ENCODE data around the gene SGMS1. TPM values are rescaled to one million over a fixed set of nuclear protein-coding genes. Genes with fewer than 3 reads are reported as not detected.

SGMS1 gene
- total RNA-seq, 1 experiment from 2014 or later, result 20.4 TPM

- Histone ChIP-seq H2AK5ac (ENCODE audit: insufficient read length, low read length) (no peak overlapping the region), H2BK120ac (ENCODE audit: low read depth, low read length, poor library complexity, severe bottlenecking) (no peak overlapping the region), H3K27me3 (ENCODE audit: insufficient read depth, low read length) (no peaks in the 10 kb centered on the region), H3K79me1 (ENCODE audit: insufficient read depth, low read depth, low read length, poor library complexity, severe bottlenecking) (no peaks in the 10 kb centered on the region), H3K27ac (ENCODE audit: insufficient read length, low read depth, low read length) (peak overlapping the region; percentile 99), H3K4ac (ENCODE audit: low read depth, low read length) (no peak overlapping the region), H3K23me2 (ENCODE audit: insufficient read length, low read depth, low read length, poor library complexity, severe bottlenecking) (peaks cover 28% of the 10 kb centered on the region), H3K18ac (ENCODE audit: insufficient read length, low read depth, low read length) (peak overlapping the region; percentile 98), H4K91ac (ENCODE audit: insufficient read length, low read depth, low read length) (no peak overlapping the region), H3K9ac (ENCODE audit: extremely low read depth, insufficient read length, low read length) (peak overlapping the region; percentile 82), H4K20me1 (ENCODE audit: control insufficient read depth, insufficient read depth, insufficient read length) (no peaks in the 10 kb centered on the region), H3K4me1 (ENCODE audit: insufficient read depth, low read length) (peaks cover 11% of the 10 kb centered on the region; the same call in 1 of the 2 replicates), H2BK20ac (ENCODE audit: low read depth, low read length, poor library complexity, severe bottlenecking) (no peak overlapping the region), H3K9me3 (ENCODE audit: control insufficient read depth, low read depth, low read length) (no peaks in the 10 kb centered on the region), H3K79me2 (ENCODE audit: insufficient read depth, low read length) (no peaks in the 10 kb centered on the region; the same call in 1 of the 2 replicates), H2BK15ac (ENCODE audit: low read depth, low read length) (no peak overlapping the region), H3K23ac (ENCODE audit: insufficient read length, low read depth, low read length) (no peak overlapping the region), H2AFZ (ENCODE audit: low read length) (no peak overlapping the region), H2BK12ac (ENCODE audit: insufficient read length, low read depth, low read length) (peak overlapping the region; percentile 52), H4K8ac (replicated peaks; ENCODE audit: insufficient read length, low read depth, low read length) (no peak overlapping the region), H3K14ac (ENCODE audit: insufficient read depth, low read length) (peak overlapping the region; percentile 99; the same call in 1 of the 2 replicates), H4K5ac (ENCODE audit: insufficient read length, low read depth, low read length) (no peak overlapping the region), H2BK5ac (ENCODE audit: insufficient read length, low read length) (peak overlapping the region; percentile 86), H3T11ph (ENCODE audit: low read length) (no peak overlapping the region), H3K56ac (ENCODE audit: insufficient read length, low read depth, low read length) (no peak overlapping the region), H3K4me2 (ENCODE audit: insufficient read depth, insufficient read length, low read length) (peak overlapping the region; percentile 82)
- Mint-ChIP-seq H3K4me1 (peaks cover 64 to 70% of the 10 kb centered on the region in 2 experiments), H3K27ac (peak overlapping the region; percentile 97 to 99 (median 99)), H3K27me3 (ENCODE audit: low read depth) (peaks cover 2% of the 10 kb centered on the region), H3K36me3 (ENCODE audit: insufficient read depth in 1 of 3, low read depth in 3 of 3) (no peaks in the 10 kb centered on the region; a peak in 1 of 7 replicates), H3K4me3 (peak overlapping the region; percentile 83 to 92), H3K9me3 (no peaks in the 10 kb centered on the region)
- no peak for DNase-seq
- TF ChIP-seq, protein P1, sequence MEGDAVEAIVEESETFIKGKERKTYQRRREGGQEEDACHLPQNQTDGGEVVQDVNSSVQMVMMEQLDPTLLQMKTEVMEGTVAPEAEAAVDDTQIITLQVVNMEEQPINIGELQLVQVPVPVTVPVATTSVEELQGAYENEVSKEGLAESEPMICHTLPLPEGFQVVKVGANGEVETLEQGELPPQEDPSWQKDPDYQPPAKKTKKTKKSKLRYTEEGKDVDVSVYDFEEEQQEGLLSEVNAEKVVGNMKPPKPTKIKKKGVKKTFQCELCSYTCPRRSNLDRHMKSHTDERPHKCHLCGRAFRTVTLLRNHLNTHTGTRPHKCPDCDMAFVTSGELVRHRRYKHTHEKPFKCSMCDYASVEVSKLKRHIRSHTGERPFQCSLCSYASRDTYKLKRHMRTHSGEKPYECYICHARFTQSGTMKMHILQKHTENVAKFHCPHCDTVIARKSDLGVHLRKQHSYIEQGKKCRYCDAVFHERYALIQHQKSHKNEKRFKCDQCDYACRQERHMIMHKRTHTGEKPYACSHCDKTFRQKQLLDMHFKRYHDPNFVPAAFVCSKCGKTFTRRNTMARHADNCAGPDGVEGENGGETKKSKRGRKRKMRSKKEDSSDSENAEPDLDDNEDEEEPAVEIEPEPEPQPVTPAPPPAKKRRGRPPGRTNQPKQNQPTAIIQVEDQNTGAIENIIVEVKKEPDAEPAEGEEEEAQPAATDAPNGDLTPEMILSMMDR (conservative IDR thresholded peaks at IDR 0.05), result no peak
- WGBS (ENCODE audit: extremely low coverage, insufficient read length, low lambda C conversion rate), result no CpG with 5 or more reads among the region's 6 CpGs
Observed at GRCh38 chr10:50625649-50626132, 1.9 kb upstream of the SGMS1 start.
